AG08396 (cell line): Measurements from ENCODE around the gene DUSP1.

Experiments used
- DNase-seq: peaks from one replicate; pipeline ENCODE4 v3.0.0; 2012; ENCODE audit warnings: low spot score, mixed read lengths

The DUSP1 gene

GRCh38 chr5:172724242-172725183 is 46.5 kb downstream of the DUSP1 start:
- DNase-seq: no peak

DNA sequence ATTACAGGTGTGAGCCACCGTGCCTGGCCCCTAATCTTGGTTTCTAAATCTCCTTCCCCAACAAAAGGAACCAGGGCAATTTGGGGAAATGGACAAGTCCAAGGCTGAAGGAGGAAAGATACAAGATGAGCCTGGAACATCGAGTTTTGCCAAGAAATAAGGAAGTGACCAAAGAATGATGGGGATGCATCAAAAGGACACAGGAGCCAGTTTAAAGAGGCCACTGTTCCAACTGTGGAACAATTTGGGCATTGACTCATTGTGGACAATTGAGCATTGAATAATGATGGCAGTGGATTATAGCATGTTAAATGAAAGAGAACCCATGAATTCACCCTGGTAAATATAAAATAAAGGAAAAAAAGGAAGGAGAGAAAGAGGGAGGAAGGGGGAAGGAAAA is 47.5 kb downstream of the DUSP1 start:
- no peak for DNase-seq

DNA sequence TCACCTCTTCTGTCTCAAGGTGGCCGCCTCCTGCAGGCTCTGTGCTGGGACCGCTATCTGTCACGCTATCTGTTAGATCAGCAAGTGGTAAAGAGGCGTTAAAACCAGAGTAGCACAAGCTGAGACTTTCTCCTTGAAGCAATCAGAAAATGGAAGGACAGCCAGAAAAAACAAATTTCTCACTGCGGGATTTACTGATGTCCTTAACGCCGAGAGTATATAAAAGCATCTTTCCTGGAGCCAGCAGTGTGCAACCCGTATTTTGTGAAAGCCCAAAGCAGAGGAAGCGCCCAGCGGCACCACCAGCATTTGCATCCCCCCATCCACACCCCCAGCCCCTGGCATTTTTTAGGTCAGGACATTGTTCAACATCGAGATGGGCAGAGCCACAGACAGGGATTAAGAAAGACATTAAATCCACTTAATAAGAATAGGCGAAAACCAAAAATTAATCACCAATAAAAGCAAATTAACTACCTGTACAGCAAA is 48.6 kb downstream of the DUSP1 start:
- no peak for DNase-seq

DNA sequence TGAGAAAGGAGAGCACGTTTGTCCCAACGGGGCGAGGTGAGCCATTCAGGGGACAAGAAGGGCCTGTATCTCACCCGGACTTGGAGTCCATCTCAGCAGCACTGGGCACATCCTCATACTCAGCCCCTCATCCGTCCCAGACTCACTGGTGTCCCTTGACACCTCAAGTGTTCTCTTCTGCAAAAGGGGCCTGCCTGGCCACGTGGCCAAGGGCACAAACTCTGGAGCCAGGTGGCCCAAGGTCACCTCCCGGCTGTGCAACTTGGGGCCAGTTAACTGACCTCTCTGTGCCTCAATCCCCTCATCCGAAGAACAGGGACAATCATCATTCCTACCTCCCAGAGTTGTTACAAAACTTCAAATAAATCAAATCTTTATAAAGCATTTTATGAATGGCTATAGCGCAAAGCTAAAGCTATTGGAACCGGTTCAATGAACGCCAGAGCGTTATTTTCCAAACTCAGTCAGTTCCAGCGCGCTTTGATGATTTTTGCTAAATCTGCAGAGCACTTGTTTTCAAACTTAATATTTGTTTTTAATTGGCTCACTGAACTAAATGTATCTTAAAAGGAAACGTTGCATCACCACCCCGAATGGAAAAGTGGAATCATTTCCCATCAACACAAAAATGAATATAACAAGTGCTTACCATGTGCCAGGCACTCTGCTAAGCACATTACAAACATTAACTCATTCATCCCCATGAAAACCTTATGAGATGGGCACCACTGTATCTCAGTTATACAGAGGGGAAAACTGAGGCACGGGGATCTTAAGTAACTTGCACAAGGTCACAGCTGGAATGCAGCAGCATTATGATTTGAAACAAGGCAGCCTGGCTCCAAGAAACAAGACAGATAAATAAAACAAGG is 49.3 kb downstream of the DUSP1 start:
- DNase-seq: no peak

GRCh38 chr5:172720655-172721054 is 50.3 kb downstream of the DUSP1 start:
- no peak for DNase-seq

GRCh38 chr5:172719211-172719610 is 51.8 kb downstream of the DUSP1 start:
- no peak for DNase-seq

GRCh38 chr5:172718527-172719114 is 52.4 kb downstream of the DUSP1 start:
- no peak for DNase-seq
